Measurements from ENCODE around the gene JPT2.

Gene JPT2

DNA sequence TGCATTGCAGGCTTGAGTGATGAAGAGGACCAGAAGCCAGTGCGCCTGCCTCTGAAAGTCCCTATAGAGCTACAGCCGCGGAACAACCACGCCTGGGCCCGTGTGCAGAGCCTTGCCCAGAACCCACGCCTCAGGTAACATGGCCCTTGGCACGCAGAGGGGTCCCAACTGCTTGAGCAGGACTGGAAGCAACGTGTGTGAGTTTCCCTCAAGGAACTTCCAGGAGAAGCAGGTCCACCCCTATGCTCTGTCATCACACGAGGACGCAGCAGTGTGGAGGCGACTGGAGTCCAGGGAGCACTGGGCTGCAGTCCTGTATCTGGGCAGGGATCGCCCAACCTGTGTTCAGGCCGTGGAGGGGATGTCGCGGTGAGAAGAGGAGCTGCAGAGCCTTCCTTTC is 25.1 kb upstream of the JPT2 start:
- DNase-seq, result no peak

- DNase-seq, result no peak
Observed at GRCh38 chr16:1654505-1655268, 23.4 kb upstream of the JPT2 start.

DNA sequence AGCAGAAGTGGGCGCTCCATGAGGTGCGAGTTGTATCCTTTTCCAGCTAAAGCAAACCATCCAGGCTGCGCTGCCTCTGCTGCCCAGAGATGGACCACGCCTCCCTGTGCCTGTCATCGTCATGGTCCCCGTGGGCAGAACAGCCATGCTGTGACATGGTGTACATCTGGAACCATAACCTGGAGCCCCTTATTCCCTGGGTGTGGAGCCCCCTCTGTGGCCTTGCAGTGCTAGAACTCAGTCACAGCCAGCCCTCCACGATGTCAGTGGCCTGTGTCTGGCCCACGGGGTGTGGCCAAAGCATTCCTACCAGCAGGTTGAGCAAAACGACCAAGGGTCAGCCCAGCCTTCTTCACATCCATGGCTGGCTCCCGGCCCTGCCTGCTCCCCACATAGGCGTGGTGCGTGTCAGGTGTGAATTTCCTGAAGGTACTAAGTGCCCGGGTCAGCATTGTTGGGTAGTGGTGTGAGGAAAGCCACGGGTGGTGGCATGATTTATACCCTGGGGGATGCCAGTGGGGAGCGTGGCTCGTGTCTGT is 22.7 kb upstream of the JPT2 start:
- DNase-seq, result no peak

DNA sequence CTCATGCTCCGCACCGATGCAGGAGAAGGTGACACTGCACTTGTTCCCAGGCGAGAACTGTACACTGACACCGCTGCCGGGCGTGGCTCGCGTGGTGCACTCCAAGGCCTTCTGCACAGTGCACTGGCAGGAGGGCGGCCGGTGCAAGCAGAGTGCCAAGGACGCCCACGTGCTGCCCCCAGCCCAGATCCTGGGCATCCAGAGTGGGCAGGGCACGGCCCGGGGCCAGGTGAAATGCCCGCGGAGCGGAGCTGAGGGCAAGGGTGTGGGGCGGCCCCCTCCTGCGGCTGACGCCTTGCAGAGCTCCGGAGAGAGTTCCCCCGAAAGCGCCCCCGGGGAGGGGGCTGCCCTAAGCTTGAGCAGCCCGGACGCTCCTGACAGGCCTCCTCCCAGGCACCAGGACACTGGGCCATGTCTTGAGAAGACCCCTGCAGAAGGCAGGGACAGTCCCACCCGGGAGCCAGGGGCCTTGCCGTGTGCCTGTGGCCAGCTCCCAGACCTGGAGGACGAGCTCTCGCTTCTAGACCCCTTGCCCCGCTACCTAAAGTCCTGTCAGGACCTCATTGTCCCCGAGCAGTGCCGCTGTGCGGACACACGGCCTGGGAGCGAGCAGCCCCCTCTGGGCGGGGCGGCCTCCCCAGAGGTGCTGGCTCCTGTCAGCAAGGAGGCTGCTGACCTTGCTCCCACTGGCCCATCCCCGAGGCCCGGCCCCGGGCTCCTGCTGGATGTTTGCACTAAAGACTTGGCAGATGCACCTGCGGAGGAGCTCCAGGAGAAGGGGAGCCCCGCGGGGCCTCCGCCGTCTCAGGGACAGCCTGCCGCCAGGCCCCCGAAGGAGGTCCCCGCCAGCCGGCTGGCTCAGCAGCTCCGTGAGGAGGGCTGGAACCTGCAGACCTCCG is 21.9 kb upstream of the JPT2 start:
- no peak for DNase-seq

GRCh38 chr16:1656808-1657617 is 21.1 kb upstream of the JPT2 start:
- DNase-seq, result no peak

- no peak for DNase-seq
Observed at GRCh38 chr16:1657841-1658240, 20.2 kb upstream of the JPT2 start.

DNA sequence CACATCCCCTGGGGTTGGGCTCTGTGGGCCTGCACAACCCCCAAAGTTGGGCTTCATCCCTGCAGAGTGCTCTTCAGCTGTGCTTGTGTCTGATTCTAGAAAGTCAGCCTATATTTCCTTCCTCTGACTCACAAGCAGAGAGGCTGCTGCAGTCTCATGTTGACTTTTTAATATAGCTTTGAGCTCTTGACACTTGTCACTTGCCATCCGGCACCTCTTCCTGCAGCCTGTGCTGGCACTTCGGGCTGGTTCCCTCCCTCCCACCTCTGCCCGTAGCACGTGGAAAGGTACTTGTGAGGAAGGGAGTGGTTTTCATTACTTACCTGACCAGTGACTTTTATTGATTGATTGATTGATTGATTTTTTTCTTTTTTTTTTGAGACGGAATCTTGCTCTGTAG is 19.0 kb upstream of the JPT2 start:
- no peak for DNase-seq

DNA sequence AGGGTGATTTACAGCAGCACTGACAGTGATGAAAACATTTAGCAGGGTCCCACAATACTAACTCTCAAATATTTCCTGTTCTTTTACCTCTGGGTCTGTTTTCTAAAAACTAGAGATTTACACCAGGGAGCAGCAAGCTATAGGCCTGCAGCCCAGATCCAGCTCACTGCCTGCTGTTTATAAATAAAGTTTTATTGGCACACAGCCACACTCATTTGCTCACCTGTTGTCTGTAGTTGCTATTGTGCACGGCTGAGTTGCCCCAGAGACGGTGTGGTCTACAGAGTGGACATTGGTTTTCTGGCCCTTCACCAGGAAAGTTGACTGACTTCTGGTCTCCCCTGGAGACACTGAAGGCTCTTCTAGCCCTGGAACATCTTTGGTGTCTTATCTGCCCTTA is 16.3 kb upstream of the JPT2 start:
- DNase-seq, result no peak

- DNase-seq, result no peak
Observed at GRCh38 chr16:1662543-1662942, 15.5 kb upstream of the JPT2 start.

- DNase-seq, result no peak
Observed at GRCh38 chr16:1665829-1666228, 12.2 kb upstream of the JPT2 start.

- DNase-seq, result no peak
Observed at GRCh38 chr16:1666316-1666715, 11.8 kb upstream of the JPT2 start.

DNA sequence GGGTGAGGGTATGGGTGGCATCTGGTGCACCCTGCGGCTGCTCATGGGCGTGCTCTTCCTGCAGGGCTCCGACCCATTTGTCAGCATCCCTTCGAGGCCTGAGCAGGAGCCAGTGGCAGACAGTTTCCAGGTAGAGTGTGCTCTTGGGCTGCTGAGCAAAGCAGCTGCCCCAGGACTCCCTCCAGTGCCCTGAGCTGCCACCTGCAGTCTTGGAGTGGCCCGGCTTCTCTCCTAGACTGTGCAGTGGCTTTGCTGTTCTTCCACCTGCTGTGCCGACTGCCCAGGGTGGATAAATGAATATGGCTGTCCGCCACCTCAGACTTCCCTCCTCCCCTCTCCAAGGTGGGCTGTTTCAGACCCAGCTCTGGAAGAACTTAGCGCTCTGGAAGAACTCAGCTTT is 10.8 kb upstream of the JPT2 start:
- DNase-seq, result no peak

DNA sequence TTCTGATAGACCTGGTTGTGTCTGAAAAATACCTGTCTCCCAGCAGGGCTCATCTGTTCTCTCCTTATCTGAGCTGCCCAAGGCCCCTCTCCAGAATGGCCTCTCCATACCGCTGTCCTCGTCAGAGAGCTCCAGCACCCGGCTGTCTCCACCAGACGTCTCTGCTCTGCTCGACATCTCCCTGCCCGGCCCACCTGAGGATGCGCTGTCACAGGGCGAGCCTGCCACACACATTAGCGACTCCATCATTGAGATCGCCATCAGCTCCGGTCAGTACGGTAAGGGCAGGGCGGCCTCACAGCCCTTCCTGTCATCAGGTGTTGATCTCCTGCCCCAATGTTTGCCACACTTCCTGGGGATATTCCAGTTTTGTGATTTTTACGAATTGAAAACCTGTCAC is 10.2 kb upstream of the JPT2 start:
- DNase-seq, result no peak

GRCh38 chr16:1668612-1669319 is 9.3 kb upstream of the JPT2 start:
- DNase-seq, result no peak

GRCh38 chr16:1669698-1670097 is 8.4 kb upstream of the JPT2 start:
- no peak for DNase-seq

DNA sequence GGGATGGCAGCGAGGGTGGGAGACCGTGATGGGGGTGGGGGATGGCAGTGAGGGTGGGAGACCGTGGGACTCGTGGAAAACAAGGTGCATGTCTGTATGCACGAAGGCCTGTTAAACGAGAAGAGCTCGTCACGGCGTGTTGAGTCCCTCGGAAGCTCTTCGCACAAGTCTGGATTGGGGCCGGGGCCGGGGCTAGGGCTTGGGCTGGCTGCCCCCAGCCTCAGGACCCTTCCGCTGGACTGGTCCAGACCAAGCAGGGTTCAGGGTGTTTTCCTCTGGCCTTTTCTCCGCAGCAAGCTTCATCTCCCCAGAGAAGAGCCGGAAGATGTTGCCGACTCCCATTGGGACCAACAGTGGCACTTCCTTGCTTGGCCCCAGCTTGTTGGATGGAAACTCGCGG is 7.7 kb upstream of the JPT2 start:
- no peak for DNase-seq

- no peak for DNase-seq
Observed at GRCh38 chr16:1670866-1671265, 7.2 kb upstream of the JPT2 start.

GRCh38 chr16:1673424-1674151 is 4.5 kb upstream of the JPT2 start:
- DNase-seq, result no peak

DNA sequence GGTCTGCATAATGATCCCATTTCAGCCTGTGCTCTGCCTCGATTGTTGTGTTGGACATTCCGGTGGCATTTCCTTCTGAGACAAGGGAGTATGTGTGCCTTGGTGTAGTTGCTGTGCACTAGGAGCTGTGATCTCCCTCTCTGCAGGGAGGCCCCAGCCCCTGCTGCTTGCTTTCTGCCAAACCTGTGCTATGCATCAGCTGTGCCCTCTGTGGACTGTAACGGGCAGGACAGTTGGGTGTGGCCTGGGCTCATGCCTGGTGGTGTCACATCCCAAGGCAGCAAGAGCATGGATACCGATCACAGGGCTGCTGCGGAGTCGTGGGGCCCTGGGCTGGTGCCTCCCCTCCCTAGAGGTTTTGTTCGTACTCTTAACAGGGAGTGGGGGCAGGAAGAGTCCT is 3.8 kb upstream of the JPT2 start:
- DNase-seq, result no peak

DNA sequence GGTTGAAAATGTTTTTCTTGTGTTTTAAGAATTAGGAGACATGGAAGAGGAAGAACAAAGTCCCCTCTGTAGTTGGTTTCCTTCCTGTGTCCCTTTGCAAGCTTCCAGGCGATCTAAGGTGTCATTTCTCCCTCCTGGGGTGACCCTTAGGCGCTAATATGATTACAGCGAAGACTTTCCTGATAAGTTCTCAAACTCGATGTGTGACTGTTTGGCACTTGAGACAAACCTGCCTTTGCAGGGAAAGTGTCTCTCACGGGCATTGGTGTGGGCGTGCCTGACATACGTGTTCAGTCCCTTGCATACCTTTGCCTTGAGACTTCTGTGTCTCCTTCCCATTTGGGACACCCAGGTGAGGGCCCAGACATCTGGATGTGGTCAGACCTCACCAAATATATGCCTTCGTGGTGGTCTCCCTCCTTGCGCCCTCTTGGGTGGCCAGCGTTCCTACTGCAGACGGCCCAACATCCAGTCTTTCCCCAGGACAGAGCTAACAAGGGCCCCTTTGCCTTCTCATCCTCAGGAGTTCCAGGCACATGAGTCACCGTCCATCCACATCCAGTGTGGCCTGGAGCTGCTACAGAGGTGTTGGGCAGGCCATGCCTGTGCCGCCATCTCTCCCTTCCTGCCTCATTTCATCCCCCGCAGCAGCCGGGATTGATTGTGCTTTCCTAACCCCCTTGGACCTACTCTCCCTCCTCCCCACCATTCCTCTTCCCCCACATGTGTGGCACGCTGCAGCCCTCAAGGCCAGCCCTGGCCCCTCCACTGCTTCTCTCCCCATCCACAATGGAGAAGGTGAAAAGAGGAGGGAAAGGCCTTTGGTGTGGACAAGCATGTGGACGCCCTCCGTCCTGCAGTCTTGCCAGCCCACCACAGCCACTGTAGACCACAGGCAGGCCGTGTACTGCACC is 3.1 kb upstream of the JPT2 start:
- no peak for DNase-seq

GRCh38 chr16:1676661-1677060 is 1.4 kb upstream of the JPT2 start:
- DNase-seq, result no peak
